Upper lobe of right lung (tissue), 1 donor: ENCODE results near the gene SAPCD2. TPM values are rescaled to one million over a fixed set of nuclear protein-coding genes. Genes with fewer than 3 reads are reported as not detected.
A peak's percentile ranks its signal among the peaks of the same experiment; 100 is the strongest.

Source experiments
- ATAC-seq: fragments of 200-7000 bp; cut with Tn5 transposase; one replicate; pipeline ENCODE4 v1.9.1; 2020; ENCODE audit warnings: mild to moderate bottlenecking, moderate library complexity
- DNase-seq: peaks from one replicate; pipeline ENCODE4 v3.0.0-alpha.2; 2020
- H3K27ac ChIP-seq: fragments of 200-600 bp; one replicate; pipeline ENCODE4 v1.8.0; 2022
- H3K27me3 ChIP-seq: fragments of 200-600 bp; one replicate; pipeline ENCODE4 v1.8.0; 2022; ENCODE audit warnings: mild to moderate bottlenecking
- H3K36me3 ChIP-seq: fragments of 200-600 bp; one replicate; pipeline ENCODE4 v1.8.0; 2022
- H3K4me1 ChIP-seq: fragments of 200-600 bp; one replicate; pipeline ENCODE4 v1.8.0; 2022
- H3K4me3 ChIP-seq: fragments of 200-600 bp; one replicate; pipeline ENCODE4 v1.8.0; 2022; ENCODE audit warnings: mild to moderate bottlenecking
- H3K9me3 ChIP-seq: fragments of 200-600 bp; one replicate; pipeline ENCODE4 v1.8.0; 2022
- intact Hi-C: fragments of 100-400 bp; cut with DNase I; formaldehyde crosslinking; loops from one replicate; pipeline ENCODE4 v1.11.0; 2022
- total RNA-seq: library from RNA; stranded (reverse); fragmentation: NEBNext Ultra II Directional; extraction: Animal tissue kit (Norgen Biotek cat#: 25700); gene quantifications from one replicate; pipeline ENCODE4 v1.2.1, GENCODE V29; 2021
- TF ChIP-seq, protein P1 (sequence below): fragments of 200-600 bp; IDR thresholded peaks from one replicate; pipeline ENCODE4 v1.8.0; 2022; ENCODE audit warnings: antibody characterized with exemption
- donor health status: DM: no; HTN: yes; CAD: no; lungs with severe emphysema.

SAPCD2 gene
- total RNA-seq, 1 donor from 2014 or later, result 0.84 TPM

DNA sequence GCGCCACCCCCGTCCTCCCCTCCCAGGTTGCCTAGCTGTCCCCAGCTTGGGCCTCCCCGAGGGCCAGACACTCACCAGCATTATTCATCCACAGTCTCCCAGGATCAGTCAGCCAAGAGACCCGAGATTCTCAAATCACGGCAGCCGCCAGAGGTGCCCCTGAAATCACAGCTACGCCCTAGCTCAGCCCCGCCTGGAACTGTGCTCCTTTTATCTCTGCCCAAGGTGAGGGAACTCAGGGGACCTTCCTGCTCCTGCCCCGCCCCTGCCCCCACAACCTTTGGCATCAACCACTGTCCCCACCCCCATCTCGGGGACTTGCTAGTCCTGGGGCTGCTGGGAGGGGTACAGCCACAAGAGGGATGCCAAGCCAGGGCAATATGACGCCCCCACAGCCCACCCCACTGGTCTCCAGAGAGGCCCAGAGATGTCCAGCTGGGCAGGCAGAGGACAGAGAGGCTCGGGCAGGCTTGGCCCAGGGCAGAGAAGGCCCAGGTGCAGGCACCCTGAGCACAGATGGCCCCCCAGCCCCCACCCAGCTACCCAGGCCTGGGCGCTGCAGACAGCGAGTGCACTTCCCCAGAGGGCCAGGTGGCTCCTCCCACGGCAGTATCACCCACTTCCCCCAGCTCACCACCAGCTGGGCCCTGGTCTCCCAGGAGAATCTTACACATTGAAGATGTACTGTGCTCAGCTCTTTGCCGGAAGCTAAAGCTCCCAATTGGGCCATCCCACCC is 38.3 kb downstream of the SAPCD2 start, which contains the start of gene FUT7:
TSS of gene FUT7 (minus strand) at position 185 of the 737 bp plus-strand sequence. CDS start at position 88, 97 bp downstream.
- TF ChIP-seq, protein P1, sequence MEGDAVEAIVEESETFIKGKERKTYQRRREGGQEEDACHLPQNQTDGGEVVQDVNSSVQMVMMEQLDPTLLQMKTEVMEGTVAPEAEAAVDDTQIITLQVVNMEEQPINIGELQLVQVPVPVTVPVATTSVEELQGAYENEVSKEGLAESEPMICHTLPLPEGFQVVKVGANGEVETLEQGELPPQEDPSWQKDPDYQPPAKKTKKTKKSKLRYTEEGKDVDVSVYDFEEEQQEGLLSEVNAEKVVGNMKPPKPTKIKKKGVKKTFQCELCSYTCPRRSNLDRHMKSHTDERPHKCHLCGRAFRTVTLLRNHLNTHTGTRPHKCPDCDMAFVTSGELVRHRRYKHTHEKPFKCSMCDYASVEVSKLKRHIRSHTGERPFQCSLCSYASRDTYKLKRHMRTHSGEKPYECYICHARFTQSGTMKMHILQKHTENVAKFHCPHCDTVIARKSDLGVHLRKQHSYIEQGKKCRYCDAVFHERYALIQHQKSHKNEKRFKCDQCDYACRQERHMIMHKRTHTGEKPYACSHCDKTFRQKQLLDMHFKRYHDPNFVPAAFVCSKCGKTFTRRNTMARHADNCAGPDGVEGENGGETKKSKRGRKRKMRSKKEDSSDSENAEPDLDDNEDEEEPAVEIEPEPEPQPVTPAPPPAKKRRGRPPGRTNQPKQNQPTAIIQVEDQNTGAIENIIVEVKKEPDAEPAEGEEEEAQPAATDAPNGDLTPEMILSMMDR, result no peak
- Histone ChIP-seq H3K9me3 (no peaks in the 10 kb centered on the region), H3K4me3 (peak within 1 kb of the TSS; percentile 8), H3K36me3 (no peaks in the 10 kb centered on the region), H3K27me3 (no peaks in the 10 kb centered on the region), H3K27ac (peak within 1 kb of the TSS; percentile 36), H3K4me1 (peaks cover 40% of the 10 kb centered on the region)
- intact Hi-C loops, result loop anchor here (5.0 to 10.0 kb wide), 2 partner anchors 87 to 245 kb away; partner anchors contain the start of genes C8G and FBXW5
- ATAC-seq, result no peak
- DNase-seq, result peak; percentile 71

- TF ChIP-seq, protein P1, result no peak
- no peaks in the 10 kb centered on the region for H3K27me3 ChIP-seq
- H3K4me3 ChIP-seq, result no peak overlapping the region
- H3K4me1 ChIP-seq, result peaks cover 45% of the 10 kb centered on the region
- ATAC-seq, result peak; percentile 1
- intact Hi-C loops, result loop anchor here (5.0 to 10.0 kb wide), 2 partner anchors 86 to 244 kb away; partner anchors contain the start of genes C8G and FBXW5
- H3K36me3 ChIP-seq, result no peaks in the 10 kb centered on the region
- H3K27ac ChIP-seq, result peak overlapping the region; percentile 36
- DNase-seq, result peak; percentile 85
- no peaks in the 10 kb centered on the region for H3K9me3 ChIP-seq
These were observed 39.5 kb downstream of the SAPCD2 start for GRCh38 chr9:137030538-137031527.

DNA sequence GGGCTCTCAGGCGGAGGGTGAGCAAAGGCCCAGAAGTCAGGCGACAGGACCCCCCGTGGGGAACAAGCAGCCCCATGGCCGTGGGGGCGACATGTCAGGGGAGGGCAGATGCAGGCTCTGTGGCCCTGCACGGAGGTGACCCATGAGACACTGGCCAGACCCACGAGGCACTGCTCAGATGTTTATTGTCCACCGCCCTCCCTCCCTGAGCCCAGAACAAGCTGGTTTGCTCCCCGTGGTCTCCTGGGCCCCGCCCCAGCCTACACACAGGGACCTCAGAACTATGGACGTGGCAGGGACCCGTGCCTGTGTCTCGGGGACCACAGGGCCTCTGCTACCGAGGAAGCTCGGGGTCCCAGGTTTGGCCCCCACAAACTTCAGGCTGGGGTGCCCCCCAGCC is 40.4 kb downstream of the SAPCD2 start:
- H3K27me3 ChIP-seq, result no peaks in the 10 kb centered on the region
- H3K9me3 ChIP-seq, result no peaks in the 10 kb centered on the region
- no peaks in the 10 kb centered on the region for H3K36me3 ChIP-seq
- ATAC-seq, result no peak
- no peak for DNase-seq
- peak overlapping the region; percentile 36 for H3K27ac ChIP-seq
- peaks cover 44% of the 10 kb centered on the region for H3K4me1 ChIP-seq
- intact Hi-C loops, result loop anchor here (5.0 to 10.0 kb wide), 2 partner anchors 85 to 243 kb away; partner anchors contain the start of genes C8G and FBXW5
- no peak overlapping the region for H3K4me3 ChIP-seq
- TF ChIP-seq, protein P1, result no peak

GRCh38 chr9:137029058-137029936 is 41.1 kb downstream of the SAPCD2 start:
- Histone ChIP-seq H3K27ac (peak overlapping the region; percentile 36), H3K27me3 (no peaks in the 10 kb centered on the region), H3K36me3 (no peaks in the 10 kb centered on the region), H3K9me3 (no peaks in the 10 kb centered on the region), H3K4me3 (peak overlapping the region; percentile 62), H3K4me1 (peaks cover 37% of the 10 kb centered on the region)
- ATAC-seq (peak; percentile 78), DNase-seq (peak; percentile 89)
- TF ChIP-seq, protein P1, result peak; percentile 92
- intact Hi-C loops, result no loop called here
